Vagina (tissue), 2 donors: ENCODE data around the gene MAP3K7.

Experiments
- CTCF ChIP-seq, 3 experiments: fragments of 450-650 bp in 2 of 3; fragments of 200-600 bp in 1 of 3; sonication (generic) in 1 of 3; IDR thresholded peaks; one replicate each; pipeline ENCODE4 v1.5.1; 2017 to 2019; ENCODE audit warnings: antibody characterized with exemption in 3 of 3, mild to moderate bottlenecking in 2 of 3, moderate library complexity in 2 of 3
- POLR2A ChIP-seq, 2 donors: fragments of 450-650 bp; IDR thresholded peaks; one replicate each; pipeline ENCODE4 v1.6.1; 2017; ENCODE audit warnings: antibody characterized with exemption in 2 of 2, mild to moderate bottlenecking in 2 of 2, moderate library complexity in 2 of 2
- POLR2AphosphoS5 ChIP-seq, 2 donors: sonication (generic); formaldehyde crosslinking; IDR thresholded peaks; one replicate each; pipeline ENCODE4 v1.9.0; 2017; ENCODE audit warnings: antibody characterized with exemption in 2 of 2, mild to moderate bottlenecking in 2 of 2, low read depth in 1 of 2; ENCODE audit not compliant: insufficient read depth in 1 of 2

- TF ChIP-seq POLR2A (IDR thresholded peaks at IDR 0.05) (no peak), CTCF (IDR thresholded peaks at IDR 0.05) (no peak), POLR2AphosphoS5 (IDR thresholded peaks at IDR 0.05; ENCODE audit: insufficient read depth in 1 of 2, low read depth in 1 of 2) (no peak)
Measured at GRCh38 chr6:90583836-90584481, 2.9 kb downstream of the MAP3K7 start.
